CD14-positive monocyte (primary cell): ENCODE results near the gene NIFK. TPM values are rescaled to one million over a fixed set of nuclear protein-coding genes. Genes with fewer than 3 reads are reported as not detected.
"Not testable (repeated sequence)": the region's sequence is repeated elsewhere in the genome, so short reads cannot be mapped to it uniquely, and the experiment has no call there.

Experiments used
- DNase-seq, 3 donors: peaks; one replicate each; pipeline ENCODE4 v3.0.0-alpha.2; 2011 to 2022
- H2AFZ ChIP-seq: 2 replicates; pipeline ENCODE4 v1.6.0; 2012; ENCODE audit warnings: mild to moderate bottlenecking, low read depth, low read length, inconsistent platforms; ENCODE audit not compliant: insufficient read depth, poor library complexity, severe bottlenecking
- H3K27ac ChIP-seq, 2 donors: 1 replicate in 1 of 2; 2 replicates in 1 of 2; pipeline ENCODE4 v1.5.1; 2012 to 2013; ENCODE audit warnings: low read length in 2 of 2, control low read depth in 1 of 2, inconsistent platforms in 1 of 2, low read depth in 1 of 2, mild to moderate bottlenecking in 1 of 2
- H3K27me3 ChIP-seq, 2 donors: one replicate each; pipeline versions ENCODE4 v1.6.0 to v1.6.1; 2011 to 2013; ENCODE audit warnings: low read length in 2 of 2; ENCODE audit not compliant: control insufficient read depth in 2 of 2, insufficient read depth in 2 of 2
- H3K36me3 ChIP-seq, 2 donors: replicated peaks in 1 of 2; 1 replicate in 1 of 2; 2 replicates in 1 of 2; pipeline versions ENCODE4 v1.5.1 to v1.6.1; 2012 to 2013; ENCODE audit warnings: low read length in 2 of 2, control low read depth in 1 of 2, inconsistent platforms in 1 of 2, mild to moderate bottlenecking in 1 of 2; ENCODE audit not compliant: insufficient read depth in 2 of 2, control insufficient read depth in 1 of 2
- H3K4me1 ChIP-seq, 2 donors: 1 replicate in 1 of 2; 2 replicates in 1 of 2; pipeline versions ENCODE4 v1.5.1 to v1.6.1; 2012 to 2013; ENCODE audit warnings: low read length in 2 of 2, control low read depth in 1 of 2, inconsistent platforms in 1 of 2, mild to moderate bottlenecking in 1 of 2, moderate library complexity in 1 of 2; ENCODE audit not compliant: insufficient read depth in 2 of 2, control insufficient read depth in 1 of 2
- H3K4me2 ChIP-seq: replicated peaks from 2 replicates; pipeline ENCODE3; 2012; ENCODE audit warnings: low read length, moderate library complexity, mild to moderate bottlenecking; ENCODE audit not compliant: poor library complexity, severe bottlenecking; ENCODE audit errors: extremely low read depth
- H3K4me3 ChIP-seq, 3 experiments: fragments of 200-600 bp in 1 of 3; sonication (generic) in 1 of 3; replicated peaks in 1 of 3; 1 replicate in 2 of 3; 2 replicates in 1 of 3; pipeline ENCODE4 v1.5.1; 2011 to 2013; ENCODE audit warnings: low read length in 3 of 3, mild to moderate bottlenecking in 3 of 3, control low read depth in 2 of 3, low read depth in 2 of 3, inconsistent platforms in 1 of 3, moderate library complexity in 1 of 3
- H3K79me2 ChIP-seq: 2 replicates; pipeline ENCODE4 v1.6.0; 2012; ENCODE audit warnings: mild to moderate bottlenecking, control low read depth, inconsistent platforms, low read length, moderate library complexity; ENCODE audit not compliant: insufficient read depth
- H3K9ac ChIP-seq: 2 replicates; pipeline ENCODE4 v1.6.0; 2017; ENCODE audit warnings: low read length, mild to moderate bottlenecking; ENCODE audit not compliant: insufficient read depth, poor library complexity, severe bottlenecking
- H3K9me3 ChIP-seq, 2 donors: replicated peaks in 1 of 2; 1 replicate in 1 of 2; 2 replicates in 1 of 2; pipeline versions ENCODE4 v1.5.1 to v1.6.1; 2012 to 2013; ENCODE audit warnings: low read length in 2 of 2, control low read depth in 1 of 2; ENCODE audit not compliant: control insufficient read depth in 1 of 2, insufficient read depth in 1 of 2
- H4K20me1 ChIP-seq: 2 replicates; pipeline ENCODE4 v1.6.0; 2012; ENCODE audit warnings: mild to moderate bottlenecking, low read length, control low read depth, moderate library complexity; ENCODE audit not compliant: insufficient read depth
- H3K27ac Mint-ChIP-seq, 7 donors: one replicate each; pipeline ENCODE4 v1.8.0; 2020; ENCODE audit warnings: mild to moderate bottlenecking in 7 of 7, mixed read lengths in 7 of 7, moderate library complexity in 6 of 7, inconsistent platforms in 2 of 7
- H3K27me3 Mint-ChIP-seq, 3 donors: one replicate each; pipeline ENCODE4 v1.8.0; 2021 to 2022; ENCODE audit warnings: low read depth in 3 of 3, mild to moderate bottlenecking in 3 of 3, mixed read lengths in 3 of 3, moderate library complexity in 3 of 3, inconsistent platforms in 1 of 3
- H3K36me3 Mint-ChIP-seq, 2 donors: one replicate each; pipeline ENCODE4 v1.8.0; 2020; ENCODE audit warnings: mixed read lengths in 2 of 2, inconsistent platforms in 1 of 2, mild to moderate bottlenecking in 1 of 2
- H3K4me1 Mint-ChIP-seq: one replicate; pipeline ENCODE4 v1.8.0; 2020; ENCODE audit warnings: mild to moderate bottlenecking, mixed read lengths
- H3K4me3 Mint-ChIP-seq, 2 donors: one replicate each; pipeline ENCODE4 v1.8.0; 2020; ENCODE audit warnings: mild to moderate bottlenecking in 2 of 2, mixed read lengths in 2 of 2, moderate library complexity in 1 of 2
- H3K9me3 Mint-ChIP-seq, 7 donors: one replicate each; pipeline ENCODE4 v1.8.0; 2020 to 2022; ENCODE audit warnings: mixed read lengths in 7 of 7, mild to moderate bottlenecking in 6 of 7, moderate library complexity in 6 of 7, inconsistent platforms in 2 of 7
- CTCF ChIP-seq: fragments of 200-600 bp; IDR thresholded peaks from one replicate; pipeline ENCODE4 v1.8.0; 2022; ENCODE audit warnings: antibody characterized with exemption, mild to moderate bottlenecking
- WGBS: methylation state at CpG from one replicate; pipeline ENCODE4 v1.1.5; 2013; ENCODE audit warnings: missing lambda C conversion rate; ENCODE audit not compliant: insufficient coverage; 5-methylcytosine and 5-hydroxymethylcytosine counted together
- intact Hi-C, 2 donors: fragments of 100-400 bp; cut with micrococcal nuclease; formaldehyde crosslinking; loops; one replicate each; pipeline versions ENCODE4 v1.15.0 to v1.15.1; 2023
- polyA plus RNA-seq, 3 donors: library from polyadenylated mRNA; depleted of rRNA in 1 of 3; unstranded in 2 of 3; stranded (reverse) in 1 of 3; fragments of 300-500 nt in 2 of 3; fragments of >200 nt in 1 of 3; fragmentation: Illumina TruSeq in 2 of 3; gene quantifications; 1 replicate in 2 of 3; 2 replicates in 1 of 3; pipeline ENCODE4 v1.2.3, GENCODE V29; 2012 to 2021

NIFK gene
- polyA plus RNA-seq, 3 donors: 6.6 to 32.6 (median 30.6) TPM

GRCh38 chr2:121695171-121695451 is 41.6 kb downstream of the NIFK start:
- 60% methylated on average over 1 of the region's 2 CpGs for WGBS
- no peak for DNase-seq
- Histone ChIP-seq H3K79me2 (no peaks in the 10 kb centered on the region), H3K9ac (no peak overlapping the region), H3K4me1 (peaks cover 17 to 20% of the 10 kb centered on the region in 2 donors), H2AFZ (no peak overlapping the region), H3K27ac (no peak overlapping the region), H3K4me3 (no peak overlapping the region), H3K9me3 (no peaks in the 10 kb centered on the region), H3K36me3 (no peaks in the 10 kb centered on the region), H3K27me3 (no peaks in the 10 kb centered on the region), H3K4me2 (no peak overlapping the region), H4K20me1 (no peaks in the 10 kb centered on the region)
- peaks cover 20% of the 10 kb centered on the region for H3K4me1 Mint-ChIP-seq
- intact Hi-C loops: loop anchor here in 1 of 2 donors (5.0 kb wide), 1 partner anchor 43 kb away; no protein-coding TSS in a partner anchor
- H3K36me3 Mint-ChIP-seq: no peaks in the 10 kb centered on the region
- peaks cover 0 to 3% (median 2%) of the 10 kb centered on the region in 3 donors for H3K27me3 Mint-ChIP-seq
- TF ChIP-seq CTCF: no peak
- H3K9me3 Mint-ChIP-seq: peaks cover 0 to 4% (median 1%) of the 10 kb centered on the region in 7 donors
- H3K4me3 Mint-ChIP-seq: no peak overlapping the region
- H3K27ac Mint-ChIP-seq: no peak overlapping the region

- intact Hi-C loops: loop anchor here in 1 of 2 donors (5.0 kb wide), 1 partner anchor 42 kb away; no protein-coding TSS in a partner anchor
- peaks cover 14% of the 10 kb centered on the region for H3K4me1 Mint-ChIP-seq
- no peaks in the 10 kb centered on the region for H3K36me3 Mint-ChIP-seq
- no peaks in the 10 kb centered on the region for H3K9me3 ChIP-seq
- H3K27me3 ChIP-seq: no peaks in the 10 kb centered on the region
- H3K4me2 ChIP-seq: no peak overlapping the region
- H3K27ac ChIP-seq: no peak overlapping the region
- peaks cover 0 to 4% (median 1%) of the 10 kb centered on the region in 7 donors for H3K9me3 Mint-ChIP-seq
- no peaks in the 10 kb centered on the region for H4K20me1 ChIP-seq
- H3K27ac Mint-ChIP-seq: no peak overlapping the region
- H3K9ac ChIP-seq: no peak overlapping the region
- H3K79me2 ChIP-seq: no peaks in the 10 kb centered on the region
- no peak overlapping the region for H3K4me3 ChIP-seq
- peaks cover 12 to 15% of the 10 kb centered on the region in 2 donors for H3K4me1 ChIP-seq
- no peak overlapping the region for H3K4me3 Mint-ChIP-seq
- 100% methylated on average over 2 of the region's 6 CpGs for WGBS
- no peak overlapping the region for H2AFZ ChIP-seq
- DNase-seq: no peak
- no peaks in the 10 kb centered on the region for H3K36me3 ChIP-seq
- peaks cover 0 to 3% (median 2%) of the 10 kb centered on the region in 3 donors for H3K27me3 Mint-ChIP-seq
- TF ChIP-seq CTCF: no peak
Measured at GRCh38 chr2:121694398-121695170, 42.1 kb downstream of the NIFK start.

- H3K36me3 Mint-ChIP-seq, H3K4me3 ChIP-seq, H3K36me3 ChIP-seq, H3K4me1 ChIP-seq, H3K79me2 ChIP-seq, H3K4me2 ChIP-seq, H3K9ac ChIP-seq, H3K27ac ChIP-seq, intact Hi-C loops, H3K4me1 Mint-ChIP-seq, H2AFZ ChIP-seq, H3K9me3 ChIP-seq, H3K27ac Mint-ChIP-seq, H3K4me3 Mint-ChIP-seq, H3K27me3 ChIP-seq, H3K27me3 Mint-ChIP-seq, H4K20me1 ChIP-seq, DNase-seq, H3K9me3 Mint-ChIP-seq: not testable (repeated sequence)
- no CpG with 5 or more reads among the region's 3 CpGs for WGBS
Measured at GRCh38 chr2:121690572-121690971, 46.1 kb downstream of the NIFK start.
